Gastrocnemius medialis (tissue), 4 donors: ENCODE data around the gene ELMO1. TPM values are rescaled to one million over a fixed set of nuclear protein-coding genes. Genes with fewer than 3 reads are reported as not detected.

Source experiments
- ATAC-seq, 2 donors: fragments of 150-250 bp; one replicate each; pipeline ENCODE4 v1.9.1; 2016
- DNase-seq, 2 donors: peaks; one replicate each; pipeline ENCODE4 v3.0.0-alpha.2; 2019
- H3K27ac ChIP-seq, 4 donors: fragments of 200-600 bp; sonication (generic); 1 replicate in 1 of 4; 2 replicates in 3 of 4; pipeline ENCODE4 v1.5.1; 2016 to 2018; ENCODE audit warnings: mild to moderate bottlenecking in 2 of 4, moderate library complexity in 1 of 4
- H3K27me3 ChIP-seq, 3 donors: fragments of 200-600 bp; sonication (generic) in 2 of 3; 1 replicate in 1 of 3; 2 replicates in 2 of 3; pipeline versions ENCODE4 v1.5.1 to v1.6.0; 2016 to 2019; ENCODE audit warnings: mild to moderate bottlenecking in 1 of 3, moderate library complexity in 1 of 3
- H3K36me3 ChIP-seq, 2 donors: fragments of 200-600 bp; sonication (generic) in 1 of 2; one replicate each; pipeline ENCODE4 v1.5.1; 2017 to 2018
- H3K4me1 ChIP-seq, 2 donors: fragments of 200-600 bp; sonication (generic) in 1 of 2; one replicate each; pipeline ENCODE4 v1.5.1; 2016 to 2017; ENCODE audit warnings: mild to moderate bottlenecking in 2 of 2
- H3K4me3 ChIP-seq, 4 donors: fragments of 200-600 bp; sonication (generic) in 3 of 4; 1 replicate in 1 of 4; 2 replicates in 3 of 4; pipeline ENCODE4 v1.5.1; 2016 to 2019; ENCODE audit warnings: mild to moderate bottlenecking in 2 of 4
- H3K9me3 ChIP-seq, 3 donors: fragments of 200-600 bp; sonication (generic) in 2 of 3; 1 replicate in 1 of 3; 2 replicates in 2 of 3; pipeline ENCODE4 v1.5.1; 2016 to 2019
- POLR2A ChIP-seq, 2 donors: fragments of 450-650 bp; IDR thresholded peaks; one replicate each; pipeline ENCODE4 v1.6.1; 2017; ENCODE audit warnings: antibody characterized with exemption in 2 of 2, mild to moderate bottlenecking in 2 of 2, moderate library complexity in 2 of 2
- in situ Hi-C, 4 donors: fragments of 200-750 bp; cut with MboI; loops; one replicate each; pipeline versions ENCODE4 v1.15.0 to v1.8.0; 2017; ENCODE audit warnings: low sequenced_read_pairs in 4 of 4
- intact Hi-C: fragments of 100-400 bp; cut with DNase I; formaldehyde crosslinking; loops from one replicate; pipeline ENCODE4 v1.15.1; 2023; ENCODE audit warnings: low total_unique reads
- total RNA-seq, 4 donors: library from RNA; depleted of rRNA; stranded (reverse); fragments of >200 nt; gene quantifications; one replicate each; pipeline versions ENCODE4 v1.1.0 to v1.2.3, GENCODE V29; 2016
- TF ChIP-seq, protein P1 (sequence below), 5 experiments: fragments of 450-650 bp in 3 of 5; fragments of 200-600 bp in 2 of 5; sonication (generic) in 2 of 5; IDR thresholded peaks in 4 of 5; conservative IDR thresholded peaks in 1 of 5; 1 replicate in 4 of 5; 2 replicates in 1 of 5; pipeline ENCODE4 v1.5.1; 2016 to 2019; ENCODE audit warnings: antibody characterized with exemption in 5 of 5, mild to moderate bottlenecking in 3 of 5, moderate library complexity in 3 of 5

Gene ELMO1
- total RNA-seq, 4 donors from 2014 or later: 8.4 to 18.9 (median 14.6) TPM

DNA sequence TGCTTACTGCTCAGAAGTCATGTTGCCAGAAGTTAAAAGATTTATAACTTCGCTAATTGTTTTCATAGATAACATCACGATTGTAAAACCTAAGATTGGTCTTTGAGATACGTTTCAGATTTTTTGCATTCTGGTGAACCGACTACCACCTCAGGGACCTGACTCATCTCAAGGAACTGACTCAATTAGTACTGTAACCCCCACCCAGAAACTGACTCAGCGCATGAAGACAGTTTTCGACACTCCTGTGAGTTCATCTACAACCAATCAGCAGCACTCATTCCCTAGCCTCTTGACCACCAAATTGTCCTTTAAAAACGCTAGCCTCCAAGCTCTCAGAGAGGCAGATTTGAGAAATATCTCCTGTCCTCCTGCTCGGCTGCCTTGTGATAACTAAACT, 72.3 kb downstream of the ELMO1 start:
- H3K4me3 ChIP-seq: no peak overlapping the region
- TF ChIP-seq, protein P1, sequence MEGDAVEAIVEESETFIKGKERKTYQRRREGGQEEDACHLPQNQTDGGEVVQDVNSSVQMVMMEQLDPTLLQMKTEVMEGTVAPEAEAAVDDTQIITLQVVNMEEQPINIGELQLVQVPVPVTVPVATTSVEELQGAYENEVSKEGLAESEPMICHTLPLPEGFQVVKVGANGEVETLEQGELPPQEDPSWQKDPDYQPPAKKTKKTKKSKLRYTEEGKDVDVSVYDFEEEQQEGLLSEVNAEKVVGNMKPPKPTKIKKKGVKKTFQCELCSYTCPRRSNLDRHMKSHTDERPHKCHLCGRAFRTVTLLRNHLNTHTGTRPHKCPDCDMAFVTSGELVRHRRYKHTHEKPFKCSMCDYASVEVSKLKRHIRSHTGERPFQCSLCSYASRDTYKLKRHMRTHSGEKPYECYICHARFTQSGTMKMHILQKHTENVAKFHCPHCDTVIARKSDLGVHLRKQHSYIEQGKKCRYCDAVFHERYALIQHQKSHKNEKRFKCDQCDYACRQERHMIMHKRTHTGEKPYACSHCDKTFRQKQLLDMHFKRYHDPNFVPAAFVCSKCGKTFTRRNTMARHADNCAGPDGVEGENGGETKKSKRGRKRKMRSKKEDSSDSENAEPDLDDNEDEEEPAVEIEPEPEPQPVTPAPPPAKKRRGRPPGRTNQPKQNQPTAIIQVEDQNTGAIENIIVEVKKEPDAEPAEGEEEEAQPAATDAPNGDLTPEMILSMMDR (IDR thresholded peaks at IDR 0.05 in 4 of 5, conservative IDR thresholded peaks at IDR 0.05 in 1 of 5): no peak
- TF ChIP-seq POLR2A (IDR thresholded peaks at IDR 0.05): no peak

DNA sequence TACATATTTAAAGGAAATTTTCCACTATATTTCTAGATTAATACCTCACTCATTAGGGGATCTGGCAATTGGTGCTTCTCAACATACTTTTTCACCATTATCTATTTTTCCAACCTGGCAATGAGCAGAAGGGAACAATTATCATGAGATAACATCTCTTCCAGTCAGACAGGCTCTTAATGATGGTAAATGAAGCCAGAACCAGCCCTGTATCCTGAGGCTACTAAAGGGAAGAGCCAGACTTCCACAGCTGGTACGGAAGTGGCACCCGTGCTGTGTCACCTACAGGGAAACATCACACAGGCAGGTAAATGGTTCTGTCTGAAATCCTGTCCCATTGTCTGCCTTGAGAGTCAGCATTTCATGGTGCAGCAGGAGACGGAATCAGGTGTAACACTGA, 75.9 kb downstream of the ELMO1 start:
- intact Hi-C loops (no loop called here), in situ Hi-C loops (no loop called here)
- DNase-seq (no peak), ATAC-seq (no peak)
- Histone ChIP-seq H3K4me1 (no peaks in the 10 kb centered on the region), H3K27me3 (no peaks in the 10 kb centered on the region), H3K36me3 (no peaks in the 10 kb centered on the region), H3K4me3 (no peak overlapping the region), H3K9me3 (no peaks in the 10 kb centered on the region), H3K27ac (no peak overlapping the region)
- TF ChIP-seq, protein P1 (IDR thresholded peaks at IDR 0.05 in 4 of 5, conservative IDR thresholded peaks at IDR 0.05 in 1 of 5): no peak
- no peak for TF ChIP-seq POLR2A (IDR thresholded peaks at IDR 0.05)

More for the DNA sequence above, 72.3 kb downstream of the ELMO1 start:
- no peak overlapping the region for H3K27ac ChIP-seq
- no peak for DNase-seq
- no peak for ATAC-seq
- H3K9me3 ChIP-seq: no peaks in the 10 kb centered on the region
- in situ Hi-C loops (no loop called here), intact Hi-C loops (no loop called here)
- no peaks in the 10 kb centered on the region for H3K36me3 ChIP-seq
- no peaks in the 10 kb centered on the region for H3K4me1 ChIP-seq
- H3K27me3 ChIP-seq: no peaks in the 10 kb centered on the region

DNA sequence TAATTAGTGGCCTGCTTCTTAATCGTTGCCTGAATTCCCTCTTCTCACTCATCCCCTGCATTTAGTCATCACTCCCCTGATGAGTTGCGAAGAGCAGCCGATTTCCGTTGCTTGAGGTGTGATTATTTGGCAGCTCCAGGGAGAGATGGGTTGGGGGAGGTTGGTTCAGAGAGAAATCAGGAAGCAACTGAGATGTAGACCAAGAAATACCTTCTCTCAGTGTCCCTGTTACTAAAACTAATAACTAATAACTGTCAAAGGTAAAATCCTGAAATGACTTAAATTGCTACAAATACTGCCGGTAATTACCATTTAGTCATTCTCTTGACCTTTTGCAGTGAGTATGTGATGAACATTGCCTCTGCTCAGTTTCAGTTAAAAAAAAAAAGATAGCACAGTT, 76.9 kb downstream of the ELMO1 start:
- DNase-seq (no peak), ATAC-seq (no peak)
- no peaks in the 10 kb centered on the region for H3K36me3 ChIP-seq
- no peaks in the 10 kb centered on the region for H3K27me3 ChIP-seq
- H3K9me3 ChIP-seq: no peaks in the 10 kb centered on the region
- in situ Hi-C loops: no loop called here
- TF ChIP-seq, protein P1 (IDR thresholded peaks at IDR 0.05 in 4 of 5, conservative IDR thresholded peaks at IDR 0.05 in 1 of 5): no peak
- TF ChIP-seq POLR2A (IDR thresholded peaks at IDR 0.05): no peak
- H3K4me1 ChIP-seq: no peaks in the 10 kb centered on the region
- H3K27ac ChIP-seq: no peak overlapping the region
- no peak overlapping the region for H3K4me3 ChIP-seq
- intact Hi-C loops: no loop called here

DNA sequence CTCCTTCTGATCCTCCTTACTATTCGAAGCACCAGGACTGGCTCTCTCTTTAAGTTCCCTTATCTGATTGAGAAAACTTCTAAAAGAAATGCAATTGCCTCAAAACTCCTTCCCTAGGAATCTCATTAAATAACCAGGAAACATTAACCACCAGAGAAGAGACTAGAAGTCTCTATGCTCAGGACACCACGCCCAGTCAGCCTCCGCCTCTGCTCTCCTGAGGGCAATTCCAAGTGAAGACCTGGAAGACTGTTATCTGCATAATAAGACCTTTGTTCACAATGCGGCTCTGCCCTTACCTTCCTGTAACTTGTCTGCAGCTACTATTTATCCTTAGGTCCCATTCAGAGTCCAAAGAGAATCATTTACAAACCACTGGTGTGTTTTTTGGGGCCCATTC, 78.8 kb downstream of the ELMO1 start:
- ATAC-seq: no peak
- no peak overlapping the region for H3K27ac ChIP-seq

More for the DNA sequence above, 78.8 kb downstream of the ELMO1 start:
- H3K4me3 ChIP-seq: no peak overlapping the region
- intact Hi-C loops: no loop called here
- no peaks in the 10 kb centered on the region for H3K4me1 ChIP-seq
- in situ Hi-C loops: no loop called here
- DNase-seq: no peak
- H3K36me3 ChIP-seq: no peaks in the 10 kb centered on the region
- H3K9me3 ChIP-seq: no peaks in the 10 kb centered on the region
- H3K27me3 ChIP-seq: no peaks in the 10 kb centered on the region
- TF ChIP-seq, protein P1 (IDR thresholded peaks at IDR 0.05 in 4 of 5, conservative IDR thresholded peaks at IDR 0.05 in 1 of 5): no peak
- no peak for TF ChIP-seq POLR2A (IDR thresholded peaks at IDR 0.05)
